HEK293 (cell line): ENCODE results near the gene HSPG2.

ENCODE experiments used
- REST ChIP-seq: fragments of 450-650 bp; formaldehyde crosslinking; IDR thresholded peaks from 2 replicates; pipeline ENCODE4 v1.5.1; 2016; ENCODE audit warnings: missing biosample characterization, missing genetic modification characterization
- ZNF416 ChIP-seq: fragments of 450-650 bp; formaldehyde crosslinking; IDR thresholded peaks from 2 replicates; pipeline ENCODE4 v1.5.1; 2016; ENCODE audit warnings: missing biosample characterization, missing genetic modification characterization

- TF ChIP-seq ZNF416 (tag by site-specific recombination) (no peak), REST (no peak)
These were observed 12.6 kb downstream of the HSPG2 start for GRCh38 chr1:21924503-21925005.
